Smooth muscle cell (in vitro differentiated cells): Measurements from ENCODE around the gene PPM1K. TPM values are rescaled to one million over a fixed set of nuclear protein-coding genes. Genes with fewer than 3 reads are reported as not detected.

Source experiments
- DNase-seq: peaks from one replicate; lab custom pipeline; 2025; ENCODE audit not compliant: unreplicated experiment; lab: John Stamatoyannopoulos, UW
- H2AFZ ChIP-seq: fragments of 200-600 bp; sonication (generic); 2 replicates; pipeline ENCODE4 v1.6.0; 2016; ENCODE audit warnings: antibody characterized with exemption, low read depth, mild to moderate bottlenecking
- H3F3A ChIP-seq: fragments of 200-600 bp; sonication (generic); 2 replicates; pipeline ENCODE4 v1.6.0; 2017; ENCODE audit warnings: antibody characterized with exemption, low read depth
- H3K27ac ChIP-seq: fragments of 200-600 bp; sonication (generic); 2 replicates; pipeline ENCODE4 v1.5.1; 2016; ENCODE audit warnings: low read depth, mild to moderate bottlenecking
- H3K27me3 ChIP-seq: fragments of 200-600 bp; sonication (generic); 2 replicates; pipeline ENCODE4 v1.6.1; 2016; ENCODE audit warnings: low read depth, mild to moderate bottlenecking
- H3K36me3 ChIP-seq: fragments of 200-600 bp; sonication (generic); 2 replicates; pipeline ENCODE4 v1.5.1; 2016; ENCODE audit warnings: low read depth
- H3K4me1 ChIP-seq: fragments of 200-600 bp; sonication (generic); 2 replicates; pipeline ENCODE4 v1.5.1; 2016; ENCODE audit warnings: low read depth
- H3K4me2 ChIP-seq: fragments of 200-600 bp; sonication (generic); 2 replicates; pipeline ENCODE4 v1.6.0; 2016; ENCODE audit warnings: mild to moderate bottlenecking
- H3K4me3 ChIP-seq: fragments of 200-600 bp; sonication (generic); 2 replicates; pipeline ENCODE4 v1.5.1; 2016; ENCODE audit warnings: mild to moderate bottlenecking
- H3K79me2 ChIP-seq: fragments of 200-600 bp; sonication (generic); 2 replicates; pipeline ENCODE4 v1.6.0; 2016; ENCODE audit warnings: low read depth, mild to moderate bottlenecking
- H3K9ac ChIP-seq: fragments of 200-600 bp; sonication (generic); 2 replicates; pipeline ENCODE4 v1.6.0; 2016; ENCODE audit warnings: low read depth
- H3K9me3 ChIP-seq: fragments of 200-600 bp; sonication (generic); replicated peaks from 2 replicates; pipeline ENCODE4 v1.5.1; 2016; ENCODE audit warnings: low read depth
- H4K20me1 ChIP-seq: fragments of 200-600 bp; sonication (generic); 2 replicates; pipeline ENCODE4 v1.6.0; 2016; ENCODE audit warnings: low read depth
- WGBS: methylation state at CpG from one replicate; pipeline ENCODE4 v1.1.7; 2016; ENCODE audit warnings: low lambda C conversion rate; 5-methylcytosine and 5-hydroxymethylcytosine counted together
- polyA plus RNA-seq: library from polyadenylated mRNA; unstranded; fragments of >200 nt; fragmentation: Nextera tagmentation; extraction: Ambion mirVana; gene quantifications from 2 replicates; pipeline ENCODE4 v1.2.1, GENCODE V29; 2016
- total RNA-seq: library from RNA; depleted of rRNA; stranded (reverse); fragments of >200 nt; gene quantifications from 2 replicates; pipeline ENCODE4 v1.2.3, GENCODE V29; 2014
- TF ChIP-seq, protein P1 (sequence below): fragments of 200-600 bp; sonication (generic); IDR thresholded peaks from 2 replicates; pipeline ENCODE4 v1.5.1; 2017; ENCODE audit warnings: borderline replicate concordance, mild to moderate bottlenecking, antibody characterized with exemption; ENCODE audit not compliant: insufficient read depth, poor library complexity, severe bottlenecking

Gene PPM1K
- total and polyA plus RNA-seq, 2 experiments from 2014 or later = 16.8 to 18.3 TPM

DNA sequence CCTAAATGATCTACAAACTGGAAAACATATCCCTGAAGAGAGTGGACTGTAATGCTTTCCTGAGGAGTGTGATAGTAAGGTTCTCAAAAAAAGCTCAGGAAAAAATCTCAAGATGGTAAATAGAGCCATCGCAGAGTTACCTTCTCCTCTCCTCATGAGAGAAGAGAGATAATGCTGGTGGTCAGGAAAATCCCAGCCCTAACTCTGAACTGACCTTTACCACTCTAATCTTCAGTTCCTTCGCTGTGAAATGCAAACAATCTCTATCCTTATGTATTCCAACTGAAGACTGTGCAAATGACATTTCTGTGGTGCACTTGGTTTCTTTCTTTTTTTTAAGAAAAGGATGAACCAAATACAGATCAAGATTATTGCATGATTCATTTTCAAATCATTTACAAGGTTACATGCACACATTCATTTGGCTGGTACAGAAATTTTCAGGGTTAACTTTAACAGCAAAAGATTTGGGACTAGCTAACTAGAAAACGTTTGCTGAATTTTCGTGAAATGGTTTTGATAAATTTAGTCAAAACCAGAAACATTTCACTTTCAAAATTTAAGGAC lies 8.3 kb downstream of the PPM1K start:
- Histone ChIP-seq H3F3A (no peaks in the 10 kb centered on the region), H3K4me3 (no peak overlapping the region), H3K4me1 (no peaks in the 10 kb centered on the region), H2AFZ (no peak overlapping the region), H3K9ac (no peak overlapping the region), H3K27me3 (no peaks in the 10 kb centered on the region), H3K27ac (no peak overlapping the region), H4K20me1 (no peaks in the 10 kb centered on the region), H3K4me2 (no peak overlapping the region), H3K79me2 (peaks cover 37% of the 10 kb centered on the region), H3K9me3 (no peaks in the 10 kb centered on the region), H3K36me3 (peaks cover 6% of the 10 kb centered on the region)
- TF ChIP-seq, protein P1, sequence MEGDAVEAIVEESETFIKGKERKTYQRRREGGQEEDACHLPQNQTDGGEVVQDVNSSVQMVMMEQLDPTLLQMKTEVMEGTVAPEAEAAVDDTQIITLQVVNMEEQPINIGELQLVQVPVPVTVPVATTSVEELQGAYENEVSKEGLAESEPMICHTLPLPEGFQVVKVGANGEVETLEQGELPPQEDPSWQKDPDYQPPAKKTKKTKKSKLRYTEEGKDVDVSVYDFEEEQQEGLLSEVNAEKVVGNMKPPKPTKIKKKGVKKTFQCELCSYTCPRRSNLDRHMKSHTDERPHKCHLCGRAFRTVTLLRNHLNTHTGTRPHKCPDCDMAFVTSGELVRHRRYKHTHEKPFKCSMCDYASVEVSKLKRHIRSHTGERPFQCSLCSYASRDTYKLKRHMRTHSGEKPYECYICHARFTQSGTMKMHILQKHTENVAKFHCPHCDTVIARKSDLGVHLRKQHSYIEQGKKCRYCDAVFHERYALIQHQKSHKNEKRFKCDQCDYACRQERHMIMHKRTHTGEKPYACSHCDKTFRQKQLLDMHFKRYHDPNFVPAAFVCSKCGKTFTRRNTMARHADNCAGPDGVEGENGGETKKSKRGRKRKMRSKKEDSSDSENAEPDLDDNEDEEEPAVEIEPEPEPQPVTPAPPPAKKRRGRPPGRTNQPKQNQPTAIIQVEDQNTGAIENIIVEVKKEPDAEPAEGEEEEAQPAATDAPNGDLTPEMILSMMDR = no peak
- DNase-seq = no peak
- 84% methylated on average over 4 of the region's 4 CpGs for WGBS

DNA sequence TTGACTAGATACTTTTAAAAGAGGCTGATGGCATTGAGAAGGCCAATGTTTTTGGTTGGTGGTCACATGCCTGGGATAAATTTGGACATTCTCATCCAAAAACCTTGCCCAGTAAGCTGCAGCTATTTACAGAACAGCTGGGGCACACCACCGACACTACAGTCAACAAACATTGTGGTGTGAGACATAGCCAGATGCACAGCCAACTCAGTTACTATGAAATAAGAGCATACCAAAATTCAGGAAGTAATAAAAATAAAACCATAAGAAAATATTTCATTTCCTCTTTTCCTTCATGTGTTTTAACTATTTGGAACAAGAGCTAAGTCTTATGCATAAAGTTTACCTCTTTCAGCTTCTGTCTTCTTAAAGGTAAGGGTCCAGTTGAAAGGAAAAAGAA lies 8.8 kb downstream of the PPM1K start:
- Histone ChIP-seq H2AFZ (no peak overlapping the region), H3K27me3 (no peaks in the 10 kb centered on the region), H3K9ac (no peak overlapping the region), H3K4me3 (no peak overlapping the region), H3K4me1 (no peaks in the 10 kb centered on the region), H3K4me2 (no peak overlapping the region), H3K36me3 (peaks cover 6% of the 10 kb centered on the region), H3K9me3 (no peaks in the 10 kb centered on the region), H4K20me1 (no peaks in the 10 kb centered on the region), H3K79me2 (peaks cover 32% of the 10 kb centered on the region), H3F3A (no peaks in the 10 kb centered on the region), H3K27ac (no peak overlapping the region)
- 88% methylated on average over 1 of the region's 1 CpG for WGBS
- TF ChIP-seq, protein P1 = no peak
- no peak for DNase-seq

DNA sequence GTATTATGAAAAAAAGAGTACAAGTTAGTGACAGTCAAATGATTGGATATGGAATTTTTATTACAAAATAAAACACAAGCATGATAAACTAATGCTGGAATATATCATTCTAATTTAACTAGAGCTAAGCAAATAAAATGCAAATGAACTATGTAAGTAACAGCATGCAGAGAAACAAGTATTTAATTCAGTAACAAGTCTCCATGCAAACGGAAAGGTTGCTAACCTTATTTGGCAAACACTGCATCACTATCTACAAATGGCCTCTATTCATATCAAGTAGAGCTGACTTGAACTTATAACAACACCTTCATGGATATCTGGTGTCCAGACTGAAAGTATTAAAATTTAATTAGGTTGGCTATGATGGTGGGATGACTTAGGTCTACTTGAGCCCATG lies 15.4 kb downstream of the PPM1K start:
- Histone ChIP-seq H3K4me2 (no peak overlapping the region), H3K79me2 (no peaks in the 10 kb centered on the region), H3F3A (no peaks in the 10 kb centered on the region), H3K36me3 (peaks cover 6% of the 10 kb centered on the region), H3K4me3 (no peak overlapping the region), H3K4me1 (no peaks in the 10 kb centered on the region), H3K9ac (no peak overlapping the region), H3K9me3 (no peaks in the 10 kb centered on the region), H4K20me1 (no peaks in the 10 kb centered on the region), H3K27me3 (no peaks in the 10 kb centered on the region), H2AFZ (no peak overlapping the region), H3K27ac (no peak overlapping the region)
- WGBS = 85% methylated on average over 1 of the region's 1 CpG
- DNase-seq = no peak
- TF ChIP-seq, protein P1 = no peak

DNA sequence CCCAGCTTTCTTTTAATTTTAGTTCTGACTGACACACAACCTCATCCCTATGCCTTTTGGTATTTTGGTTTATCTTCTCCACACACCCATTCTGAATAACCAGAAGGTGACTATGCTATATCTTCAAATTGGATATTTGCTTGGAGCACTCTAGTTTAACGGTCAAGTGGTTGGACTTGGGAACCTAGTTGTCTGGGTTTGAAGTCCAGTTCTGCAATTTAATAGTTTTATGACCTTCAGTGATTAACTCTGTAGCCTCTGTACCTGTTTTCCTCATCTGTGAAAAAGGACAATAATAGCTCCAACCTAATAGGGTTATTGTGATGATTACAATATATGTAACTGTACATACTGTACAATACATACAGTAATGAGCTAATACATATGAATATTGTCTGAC lies 20.0 kb downstream of the PPM1K start:
- Histone ChIP-seq H3K36me3 (peaks cover 7% of the 10 kb centered on the region), H3F3A (no peaks in the 10 kb centered on the region), H3K4me1 (no peaks in the 10 kb centered on the region), H3K9ac (no peak overlapping the region), H2AFZ (no peak overlapping the region), H3K27me3 (no peaks in the 10 kb centered on the region), H3K27ac (no peak overlapping the region), H4K20me1 (no peaks in the 10 kb centered on the region), H3K4me3 (no peak overlapping the region), H3K4me2 (no peak overlapping the region), H3K9me3 (no peaks in the 10 kb centered on the region), H3K79me2 (no peaks in the 10 kb centered on the region)
- 100% methylated on average over 1 of the region's 1 CpG for WGBS
- TF ChIP-seq, protein P1 = no peak
- no peak for DNase-seq
